GM21619 (cell line): ENCODE measurements around the gene SRR.

ENCODE experiments used
- ATAC-seq: cut with Tn5 transposase; IDR thresholded peaks from one replicate; pipeline ENCODE4 v1.9.1; 2021; ENCODE audit not compliant: unreplicated experiment

Gene SRR

DNA sequence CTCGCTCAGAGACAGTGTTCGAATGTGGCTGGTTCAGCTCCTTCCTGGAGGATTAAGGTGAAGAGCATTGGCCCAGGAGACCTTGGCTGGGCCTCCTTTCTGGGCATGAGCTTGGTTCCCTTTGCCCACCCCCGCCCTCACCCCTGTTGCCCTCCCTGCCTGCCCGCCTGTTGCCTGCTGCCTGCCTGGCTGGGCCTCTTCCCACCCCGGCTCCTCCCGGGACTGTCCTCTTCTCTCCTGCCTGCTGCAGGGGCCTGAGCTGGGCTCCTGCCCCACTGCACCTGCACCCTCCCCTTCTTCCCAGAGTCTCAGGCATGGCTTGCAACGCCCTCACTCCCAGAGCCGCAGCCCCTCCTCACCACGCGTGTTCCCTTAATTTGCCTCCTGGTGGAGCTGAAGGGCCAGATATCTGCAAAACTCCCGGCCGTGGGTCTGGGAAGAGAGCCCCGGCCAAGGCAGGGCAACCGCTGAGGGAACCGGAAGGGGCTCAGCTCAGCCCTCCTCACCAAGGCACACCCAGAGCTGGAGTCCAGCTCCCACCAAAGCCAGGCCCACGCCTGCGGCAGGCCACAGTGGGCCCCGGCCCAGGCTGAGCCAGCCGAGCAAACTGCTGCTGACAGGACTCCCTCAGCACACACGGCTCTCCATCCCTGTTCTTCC, 65.9 kb downstream of the SRR start:
- ATAC-seq: no peak

DNA sequence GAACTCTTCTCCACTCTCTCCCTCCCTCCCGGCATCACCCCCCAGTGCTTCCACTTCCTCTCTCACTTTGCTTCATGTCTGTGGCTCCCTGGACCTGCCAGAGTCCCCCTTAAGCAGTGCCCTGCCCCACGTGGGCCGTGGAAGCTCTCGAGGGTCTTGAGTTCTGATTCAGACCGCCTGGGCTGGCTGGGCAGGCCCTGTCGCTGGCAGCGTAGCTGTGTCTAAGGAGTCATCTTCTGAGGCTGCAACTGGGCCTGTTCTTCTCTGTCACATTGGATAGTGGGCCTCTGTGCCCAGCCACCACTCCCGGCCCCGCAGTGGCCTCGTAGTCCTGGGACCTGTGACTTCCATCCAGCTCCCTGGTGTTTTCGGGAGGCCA, 66.5 kb downstream of the SRR start:
- no peak for ATAC-seq

DNA sequence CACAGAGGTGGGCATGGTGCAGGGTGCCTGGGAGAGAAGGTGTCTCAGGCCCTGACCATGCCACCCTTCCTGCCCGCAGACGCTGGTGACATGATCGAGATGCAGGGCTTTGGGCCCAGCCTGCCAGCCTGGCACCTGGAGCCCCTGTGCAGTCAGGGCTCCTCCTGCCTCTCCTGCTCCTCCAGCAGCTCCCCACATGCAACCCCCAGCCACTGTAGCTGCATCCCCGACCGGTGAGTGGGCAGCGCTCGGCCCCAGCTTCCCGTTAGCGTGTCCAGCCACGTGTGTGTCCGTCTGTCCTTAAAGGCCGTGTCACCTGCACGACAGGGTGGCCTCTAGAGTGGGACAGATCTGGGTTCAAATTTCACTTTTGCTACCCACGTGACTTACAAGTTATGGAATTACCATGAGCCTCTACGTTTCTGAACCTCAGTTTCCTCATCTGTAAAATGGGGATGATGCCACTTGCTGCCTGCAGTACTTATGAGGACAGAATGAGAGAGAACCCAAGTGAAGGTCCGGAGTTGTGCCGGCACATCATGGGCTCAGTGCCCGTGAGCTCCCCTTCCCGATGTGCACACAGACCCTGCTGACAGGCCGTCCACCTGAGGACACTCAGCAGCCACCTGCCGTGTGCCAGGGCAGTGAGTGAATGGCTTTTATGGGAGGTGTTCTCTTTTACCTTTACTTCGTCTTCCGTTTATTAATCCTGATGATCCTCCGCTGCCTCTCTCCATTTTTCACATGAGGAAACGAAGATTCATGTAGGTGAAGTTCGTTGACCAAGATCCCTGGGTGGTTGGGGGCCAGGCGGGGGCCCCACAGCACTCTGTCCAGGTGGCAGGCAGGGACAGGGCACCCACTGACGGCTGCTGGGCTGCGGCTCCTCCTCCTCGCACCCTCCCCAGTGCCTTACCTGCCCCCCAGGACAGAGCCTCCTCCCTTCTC, 67.7 kb downstream of the SRR start:
- ATAC-seq: no peak

DNA sequence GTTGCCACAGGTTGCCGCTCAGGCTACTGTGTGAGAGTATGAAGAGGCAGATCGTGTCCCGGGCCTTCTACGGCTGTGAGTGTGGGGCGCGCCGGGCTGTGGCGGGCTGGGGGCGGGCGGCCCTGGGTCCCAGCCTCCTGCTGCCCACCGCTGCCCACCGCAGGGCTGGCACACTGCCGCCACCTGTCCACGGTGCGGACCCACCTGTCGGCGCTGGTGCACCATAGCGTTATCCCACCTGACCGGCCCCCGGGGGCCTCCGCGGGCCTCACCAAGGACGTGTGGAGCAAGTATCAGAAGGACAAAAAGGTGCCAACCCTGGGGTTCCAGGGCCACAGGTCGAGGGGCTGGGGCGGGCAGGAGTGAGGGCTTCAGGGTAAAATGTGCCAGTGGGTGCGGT, 68.4 kb downstream of the SRR start:
- no peak for ATAC-seq

DNA sequence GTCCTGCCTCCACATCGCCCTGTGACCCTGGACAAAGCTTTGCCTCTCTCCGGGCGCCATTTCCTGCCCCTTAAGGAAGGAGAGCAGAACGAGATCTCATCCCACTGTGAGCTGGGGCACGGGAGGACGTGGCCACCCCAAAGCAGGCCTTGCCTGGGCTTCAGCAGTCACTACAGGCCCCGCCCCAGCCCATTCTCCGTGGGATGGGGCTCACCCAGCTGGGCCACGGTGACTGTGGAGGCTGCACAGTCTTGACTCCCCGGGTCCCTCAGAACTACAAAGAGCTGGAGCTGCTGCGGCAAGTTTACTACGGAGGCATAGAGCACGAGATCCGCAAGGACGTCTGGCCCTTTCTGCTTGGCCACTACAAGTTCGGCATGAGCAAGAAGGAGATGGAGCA, 68.9 kb downstream of the SRR start:
- ATAC-seq: no peak

DNA sequence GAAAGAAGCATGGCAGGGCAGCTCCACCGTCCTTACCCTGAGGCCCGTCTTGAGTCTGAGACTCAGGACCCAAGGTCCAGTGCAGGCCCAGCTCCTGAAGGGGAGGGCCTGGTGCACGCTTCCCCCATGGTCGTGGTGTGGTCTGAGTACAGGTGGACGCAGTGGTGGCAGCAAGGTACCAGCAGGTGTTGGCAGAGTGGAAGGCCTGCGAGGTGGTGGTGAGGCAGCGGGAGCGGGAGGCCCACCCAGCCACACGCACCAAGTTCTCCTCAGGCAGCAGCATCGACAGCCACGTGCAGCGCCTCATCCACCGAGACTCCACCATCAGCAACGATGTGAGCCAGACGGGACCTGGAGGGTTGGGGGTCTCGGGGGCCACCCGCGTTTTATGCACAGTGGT, 69.4 kb downstream of the SRR start:
- ATAC-seq: no peak
